ENCODE data around the gene EPN3.

- TF ChIP-seq EP300 (IDR thresholded peaks at IDR 0.05): no peak
- no peak for TF ChIP-seq CTCF (IDR thresholded peaks at IDR 0.05)
- no peak for TF ChIP-seq POLR2A (IDR thresholded peaks at IDR 0.05)
These were observed 19.0 kb upstream of the EPN3 start for GRCh38 chr17:50513495-50513894.
